ENCODE measurements around the gene ZNF784.

ZNF784 gene, protein sequence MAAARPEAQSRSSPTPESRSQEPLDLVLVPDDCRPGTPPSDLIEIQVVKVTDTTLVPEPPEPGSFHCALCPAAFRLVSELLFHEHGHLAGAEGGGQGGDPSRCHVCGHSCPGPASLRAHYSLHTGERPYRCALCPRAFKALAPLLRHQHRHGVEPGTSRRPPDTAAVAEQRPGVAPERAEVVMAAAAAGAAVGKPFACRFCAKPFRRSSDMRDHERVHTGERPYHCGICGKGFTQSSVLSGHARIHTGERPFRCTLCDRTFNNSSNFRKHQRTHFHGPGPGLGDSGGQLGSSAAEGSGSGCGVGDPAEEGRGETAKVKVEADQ

DNA sequence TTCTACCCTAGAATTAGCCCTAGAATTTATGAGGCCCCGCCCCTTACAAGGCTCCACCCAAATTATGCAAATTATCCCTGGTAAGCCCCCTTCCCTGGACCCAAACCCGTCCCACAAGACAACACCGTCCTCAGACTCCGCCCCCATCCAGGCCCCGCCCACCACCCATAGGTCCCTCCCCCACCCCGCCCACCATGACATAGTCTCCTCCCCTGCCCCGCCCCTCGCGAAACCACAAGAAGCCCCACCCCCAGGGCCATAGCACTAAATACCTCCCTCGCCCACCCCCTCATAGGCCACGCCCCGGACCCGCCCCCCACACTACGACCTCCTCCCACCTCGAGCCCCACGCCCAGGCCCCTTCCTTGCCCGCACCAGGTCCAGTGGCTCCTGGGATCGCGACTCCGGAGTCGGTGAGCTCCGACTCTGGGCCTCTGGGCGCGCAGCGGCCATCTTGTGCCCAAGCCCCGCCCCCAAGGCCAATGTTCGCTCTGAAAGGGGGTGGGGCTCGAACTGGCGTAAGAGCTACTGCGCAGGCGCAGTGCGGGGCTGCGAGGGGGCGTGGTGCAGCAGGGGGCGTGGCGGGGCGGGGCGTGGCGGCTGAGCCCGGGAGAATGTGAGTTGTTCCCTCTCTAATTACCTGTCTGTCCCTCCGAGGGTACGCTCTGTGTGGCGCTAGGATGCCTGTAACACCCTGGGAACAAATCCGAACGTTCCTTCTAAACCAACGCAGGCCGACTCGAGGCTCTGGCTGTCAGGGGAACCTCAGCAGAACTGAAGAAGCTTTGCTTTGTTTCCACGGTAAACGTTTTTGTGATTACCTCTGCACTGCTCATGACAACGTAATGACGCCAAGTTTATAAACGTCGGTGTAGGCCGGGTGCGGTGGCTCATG lies at the start of gene ZNF784:
TSS of gene ZNF784 (minus strand) at position 458 of the 895 bp plus-strand sequence. CDS start at position 453, 5 bp downstream.
- Histone ChIP-seq H3K4me2 (ENCODE audit: low read length) (peak within 1 kb of the TSS; percentile 73), H3K27me3 (ENCODE audit: insufficient read depth, low read length) (no peaks in the 10 kb centered on the region), H3K79me2 (ENCODE audit: insufficient read depth, low read length) (no peaks in the 10 kb centered on the region), H3K9me3 (ENCODE audit: low read length) (no peaks in the 10 kb centered on the region), H3K4me3 (ENCODE audit: low read depth, low read length, poor library complexity, severe bottlenecking) (peak within 1 kb of the TSS; percentile 59), H3K27ac (ENCODE audit: low read depth, low read length, poor library complexity, severe bottlenecking) (peak within 1 kb of the TSS; percentile 69), H2AFZ (ENCODE audit: low read length) (no peak within 1 kb of the TSS), H3K4me1 (ENCODE audit: insufficient read depth, low read length, severe bottlenecking) (peaks cover 12% of the 10 kb centered on the region), H3F3A (ENCODE audit: insufficient read depth, low read length) (no peaks in the 10 kb centered on the region), H3K36me3 (ENCODE audit: insufficient read depth, low read length) (no peaks in the 10 kb centered on the region), H4K20me1 (ENCODE audit: insufficient read depth, low read length) (no peaks in the 10 kb centered on the region), H3K9ac (ENCODE audit: low read length) (peak within 1 kb of the TSS; percentile 63), H3K9me2 (ENCODE audit: low read depth, low read length) (no peaks in the 10 kb centered on the region)
- TF ChIP-seq, protein P1, sequence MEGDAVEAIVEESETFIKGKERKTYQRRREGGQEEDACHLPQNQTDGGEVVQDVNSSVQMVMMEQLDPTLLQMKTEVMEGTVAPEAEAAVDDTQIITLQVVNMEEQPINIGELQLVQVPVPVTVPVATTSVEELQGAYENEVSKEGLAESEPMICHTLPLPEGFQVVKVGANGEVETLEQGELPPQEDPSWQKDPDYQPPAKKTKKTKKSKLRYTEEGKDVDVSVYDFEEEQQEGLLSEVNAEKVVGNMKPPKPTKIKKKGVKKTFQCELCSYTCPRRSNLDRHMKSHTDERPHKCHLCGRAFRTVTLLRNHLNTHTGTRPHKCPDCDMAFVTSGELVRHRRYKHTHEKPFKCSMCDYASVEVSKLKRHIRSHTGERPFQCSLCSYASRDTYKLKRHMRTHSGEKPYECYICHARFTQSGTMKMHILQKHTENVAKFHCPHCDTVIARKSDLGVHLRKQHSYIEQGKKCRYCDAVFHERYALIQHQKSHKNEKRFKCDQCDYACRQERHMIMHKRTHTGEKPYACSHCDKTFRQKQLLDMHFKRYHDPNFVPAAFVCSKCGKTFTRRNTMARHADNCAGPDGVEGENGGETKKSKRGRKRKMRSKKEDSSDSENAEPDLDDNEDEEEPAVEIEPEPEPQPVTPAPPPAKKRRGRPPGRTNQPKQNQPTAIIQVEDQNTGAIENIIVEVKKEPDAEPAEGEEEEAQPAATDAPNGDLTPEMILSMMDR (IDR thresholded peaks at IDR 0.05; ENCODE audit: low read length), result no peak
- no peak for TF ChIP-seq EZH2 (IDR thresholded peaks at IDR 0.05; ENCODE audit: borderline replicate concordance, low read length)

DNA sequence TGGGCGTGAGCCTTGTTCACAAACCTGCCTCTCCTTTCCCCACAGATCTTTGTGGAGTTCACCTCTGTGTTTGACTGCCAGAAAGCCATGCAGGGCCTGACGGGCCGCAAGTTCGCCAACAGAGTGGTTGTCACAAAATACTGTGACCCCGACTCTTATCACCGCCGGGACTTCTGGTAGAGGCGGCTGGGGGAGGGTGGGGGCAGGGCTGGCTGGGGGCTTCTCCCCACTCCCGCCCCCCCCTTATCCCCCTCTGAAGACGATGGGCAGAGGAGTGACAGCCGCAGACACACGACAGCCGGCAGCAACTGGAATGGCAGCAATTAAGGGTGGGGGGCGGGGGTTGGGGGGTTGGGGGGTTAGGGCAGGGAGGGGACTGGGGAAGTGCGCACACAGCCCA lies 49.5 kb upstream of the ZNF784 start:
- Histone ChIP-seq H3K9me2 (ENCODE audit: low read depth, low read length) (no peaks in the 10 kb centered on the region), H3K4me1 (ENCODE audit: insufficient read depth, low read length, severe bottlenecking) (peaks cover 58% of the 10 kb centered on the region), H4K20me1 (ENCODE audit: insufficient read depth, low read length) (no peaks in the 10 kb centered on the region), H3K4me3 (ENCODE audit: low read depth, low read length, poor library complexity, severe bottlenecking) (peak overlapping the region; percentile 97), H3K27ac (ENCODE audit: low read depth, low read length, poor library complexity, severe bottlenecking) (peak overlapping the region; percentile 51), H3K9ac (ENCODE audit: low read length) (no peak overlapping the region), H3K9me3 (ENCODE audit: low read length) (no peaks in the 10 kb centered on the region), H3K79me2 (ENCODE audit: insufficient read depth, low read length) (peaks cover 24% of the 10 kb centered on the region), H3K36me3 (ENCODE audit: insufficient read depth, low read length) (peaks cover 55% of the 10 kb centered on the region), H2AFZ (ENCODE audit: low read length) (no peak overlapping the region), H3F3A (ENCODE audit: insufficient read depth, low read length) (no peaks in the 10 kb centered on the region; the same call in 1 of the 2 replicates), H3K4me2 (ENCODE audit: low read length) (peak overlapping the region; percentile 1; the same call in 1 of the 2 replicates), H3K27me3 (ENCODE audit: insufficient read depth, low read length) (no peaks in the 10 kb centered on the region)
- TF ChIP-seq, protein P1 (IDR thresholded peaks at IDR 0.05; ENCODE audit: low read length), result no peak
- no peak for TF ChIP-seq EZH2 (IDR thresholded peaks at IDR 0.05; ENCODE audit: borderline replicate concordance, low read length)

DNA sequence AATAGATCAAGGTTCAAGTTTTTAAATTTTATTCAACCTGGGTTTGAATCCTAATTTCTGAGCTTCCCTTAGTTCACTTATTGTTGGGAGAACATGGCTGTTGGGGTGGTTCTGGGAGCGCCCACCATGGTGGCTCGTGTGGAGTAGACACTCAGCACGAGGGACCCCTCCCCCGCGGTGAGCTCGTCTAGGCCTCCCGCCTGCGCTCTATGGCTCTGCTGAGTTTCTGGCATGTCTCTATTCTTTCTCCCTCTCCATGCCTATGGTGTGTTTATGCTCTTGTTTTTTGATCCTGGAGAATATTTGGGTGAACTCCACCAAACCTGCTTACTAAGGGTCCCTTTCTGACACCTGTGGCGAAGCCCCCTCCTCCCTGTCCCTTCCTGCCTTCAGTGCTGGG lies 49.1 kb upstream of the ZNF784 start:
- Histone ChIP-seq H2AFZ (ENCODE audit: low read length) (no peak overlapping the region), H3K9ac (ENCODE audit: low read length) (no peak overlapping the region; the same call in 1 of the 2 replicates), H3K36me3 (ENCODE audit: insufficient read depth, low read length) (peaks cover 55% of the 10 kb centered on the region), H3K79me2 (ENCODE audit: insufficient read depth, low read length) (peaks cover 24% of the 10 kb centered on the region), H3K4me1 (ENCODE audit: insufficient read depth, low read length, severe bottlenecking) (peaks cover 53% of the 10 kb centered on the region), H3K9me2 (ENCODE audit: low read depth, low read length) (no peaks in the 10 kb centered on the region), H3F3A (ENCODE audit: insufficient read depth, low read length) (no peaks in the 10 kb centered on the region; the same call in 1 of the 2 replicates), H3K27ac (ENCODE audit: low read depth, low read length, poor library complexity, severe bottlenecking) (peak overlapping the region; percentile 51), H4K20me1 (ENCODE audit: insufficient read depth, low read length) (no peaks in the 10 kb centered on the region), H3K4me3 (ENCODE audit: low read depth, low read length, poor library complexity, severe bottlenecking) (no peak overlapping the region), H3K4me2 (ENCODE audit: low read length) (peak overlapping the region; percentile 1; the same call in 1 of the 2 replicates), H3K9me3 (ENCODE audit: low read length) (no peaks in the 10 kb centered on the region), H3K27me3 (ENCODE audit: insufficient read depth, low read length) (no peaks in the 10 kb centered on the region)
- no peak for TF ChIP-seq EZH2 (IDR thresholded peaks at IDR 0.05; ENCODE audit: borderline replicate concordance, low read length)
- TF ChIP-seq, protein P1 (IDR thresholded peaks at IDR 0.05; ENCODE audit: low read length), result no peak
